ENCODE data around the gene PLA2R1.

PLA2R1 gene

DNA sequence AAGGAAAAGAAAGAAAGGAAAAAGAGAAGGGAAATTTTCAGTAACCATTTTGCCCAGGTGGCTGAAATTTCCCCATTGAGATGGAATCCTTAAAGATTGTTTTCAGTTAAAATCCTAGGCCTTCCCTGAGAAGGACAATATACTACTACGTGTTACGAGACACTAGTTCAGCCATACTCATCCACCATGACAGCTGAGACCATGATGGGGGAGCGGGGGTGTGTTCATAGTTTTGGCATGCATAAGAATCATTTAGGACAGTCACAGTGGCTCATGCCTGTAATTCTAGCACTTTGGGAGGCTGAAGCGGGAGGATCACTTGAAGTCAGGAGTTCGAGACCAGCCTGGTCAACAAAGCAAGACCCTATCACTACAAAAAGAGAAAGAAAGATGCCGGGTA is 28.0 kb downstream of the PLA2R1 start:
- no peak overlapping the region for H3K4me3 Mint-ChIP-seq
- H3K27ac Mint-ChIP-seq: no peak overlapping the region
- intact Hi-C loops (cut with micrococcal nuclease): no loop called here
- no peaks in the 10 kb centered on the region for H3K27me3 Mint-ChIP-seq
- no peaks in the 10 kb centered on the region for H3K4me1 Mint-ChIP-seq (ENCODE audit: low read depth)
- H3K36me3 Mint-ChIP-seq (ENCODE audit: low read depth): no peaks in the 10 kb centered on the region
- H3K9me3 Mint-ChIP-seq: no peaks in the 10 kb centered on the region

DNA sequence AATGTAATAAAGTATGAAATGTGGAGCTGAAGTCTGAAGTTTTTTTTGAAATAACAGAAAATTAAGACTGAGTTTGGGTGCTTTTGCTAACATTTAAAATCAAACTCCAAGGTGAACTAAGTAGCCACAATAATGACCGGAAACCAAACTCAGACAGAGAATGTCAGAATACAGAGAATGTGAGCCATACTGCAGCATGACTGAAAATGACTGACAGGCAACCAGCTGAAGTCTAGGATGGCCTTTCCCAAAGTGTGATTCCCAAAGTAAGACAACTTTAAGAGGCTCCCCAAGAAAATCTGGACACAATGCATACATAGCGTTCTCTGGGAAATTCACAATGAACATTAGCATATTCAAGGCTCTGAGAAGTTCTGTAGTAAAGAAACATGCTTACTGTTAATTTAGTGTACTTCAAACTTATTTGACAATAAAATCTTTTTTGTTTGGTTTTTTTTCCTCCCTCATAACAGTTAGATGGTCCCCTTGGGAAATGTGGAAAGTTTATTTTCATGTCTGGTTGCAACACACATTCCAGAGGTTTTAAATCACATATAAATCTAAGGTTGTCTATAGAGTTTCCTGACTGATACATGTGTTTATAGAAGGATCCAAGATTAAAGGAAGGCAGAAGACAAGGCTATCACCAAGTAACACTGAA is 28.6 kb downstream of the PLA2R1 start:
- no peaks in the 10 kb centered on the region for H3K4me1 Mint-ChIP-seq (ENCODE audit: low read depth)
- H3K9me3 Mint-ChIP-seq: no peaks in the 10 kb centered on the region
- intact Hi-C loops (cut with micrococcal nuclease): no loop called here
- no peaks in the 10 kb centered on the region for H3K36me3 Mint-ChIP-seq (ENCODE audit: low read depth)
- H3K27ac Mint-ChIP-seq: no peak overlapping the region
- no peaks in the 10 kb centered on the region for H3K27me3 Mint-ChIP-seq
- no peak overlapping the region for H3K4me3 Mint-ChIP-seq

DNA sequence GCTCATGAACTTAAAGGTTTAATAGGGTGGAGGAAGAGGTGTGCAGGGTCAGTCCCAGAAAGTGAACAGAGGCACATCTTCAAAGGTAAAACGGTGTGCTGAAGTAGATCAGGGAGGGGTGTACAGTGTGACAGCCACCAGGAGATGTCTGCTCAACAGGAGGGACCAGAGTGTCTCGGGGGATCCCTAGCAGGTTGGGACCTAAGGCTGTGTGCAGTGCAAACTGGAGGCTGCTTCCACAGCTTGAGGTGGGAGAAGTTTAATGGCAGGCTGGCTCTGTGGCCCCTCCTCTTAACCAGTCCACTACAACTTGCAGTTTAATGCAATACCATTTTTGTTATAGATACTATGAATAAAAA is 33.2 kb downstream of the PLA2R1 start:
- H3K9me3 Mint-ChIP-seq: no peaks in the 10 kb centered on the region
- H3K36me3 Mint-ChIP-seq (ENCODE audit: low read depth): no peaks in the 10 kb centered on the region
- no peak overlapping the region for H3K27ac Mint-ChIP-seq
- no peak overlapping the region for H3K4me3 Mint-ChIP-seq
- H3K4me1 Mint-ChIP-seq (ENCODE audit: low read depth): no peaks in the 10 kb centered on the region
- intact Hi-C loops (cut with micrococcal nuclease): no loop called here
- H3K27me3 Mint-ChIP-seq: no peaks in the 10 kb centered on the region

DNA sequence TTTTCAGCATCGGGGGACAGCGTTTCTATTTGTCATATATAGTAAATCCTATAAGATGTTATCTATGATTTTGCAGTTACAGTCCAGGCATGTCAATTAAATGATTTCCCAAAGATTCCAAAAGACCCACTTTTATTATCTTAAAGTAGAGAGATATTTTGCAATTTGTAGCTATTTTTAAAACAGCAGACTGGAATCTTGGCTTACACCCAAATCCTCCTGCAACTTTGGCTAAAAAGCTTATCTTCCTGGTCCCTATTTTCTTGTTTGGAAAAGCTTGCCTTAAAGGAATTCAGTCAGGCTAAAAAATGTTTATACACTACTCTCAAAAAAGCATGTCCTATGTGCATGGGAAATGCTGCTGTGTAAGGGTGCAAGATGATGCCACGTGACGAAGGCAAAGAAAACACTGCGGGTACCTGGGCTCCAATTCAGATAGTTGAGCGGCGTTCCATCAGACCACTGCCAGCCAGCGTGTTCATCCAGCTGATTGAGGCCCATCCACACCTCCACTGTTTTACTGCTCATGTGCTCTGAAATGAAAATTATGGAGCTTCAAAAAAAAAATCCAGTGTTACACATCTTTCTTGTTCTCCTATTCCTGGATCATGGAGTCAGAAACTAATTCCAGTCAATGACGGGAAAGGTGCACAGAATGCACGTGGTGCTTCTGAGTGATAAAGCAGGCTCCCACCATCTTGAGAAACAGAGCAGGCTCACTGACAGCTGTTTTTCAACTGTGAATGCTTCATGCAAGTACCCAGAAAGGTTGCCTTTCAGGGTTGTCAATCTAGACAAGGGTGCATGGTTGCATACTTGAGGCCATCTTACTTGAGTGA is 33.8 kb downstream of the PLA2R1 start:
- Mint-ChIP-seq H3K36me3 (ENCODE audit: low read depth) (no peaks in the 10 kb centered on the region), H3K4me3 (no peak overlapping the region), H3K4me1 (ENCODE audit: low read depth) (no peaks in the 10 kb centered on the region), H3K27ac (no peak overlapping the region), H3K27me3 (no peaks in the 10 kb centered on the region), H3K9me3 (no peaks in the 10 kb centered on the region)
- intact Hi-C loops (cut with micrococcal nuclease): no loop called here

DNA sequence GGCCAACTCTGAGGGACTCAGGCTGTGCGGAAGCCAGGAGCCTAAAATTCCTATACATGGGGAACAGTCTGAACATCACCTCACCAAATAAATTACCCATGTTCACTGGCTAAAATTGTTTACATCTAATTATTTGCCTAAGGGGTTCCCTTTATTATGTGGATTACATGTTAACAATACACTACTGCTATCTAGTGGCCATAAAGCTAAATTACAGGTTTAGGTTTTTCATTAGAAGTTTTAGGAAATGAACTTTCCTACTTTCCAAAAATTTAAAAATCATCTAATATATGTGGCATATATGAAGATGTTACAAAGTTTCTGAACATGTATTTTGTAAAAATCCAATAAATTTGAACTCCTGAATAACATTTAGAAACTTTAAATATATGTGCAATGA is 40.3 kb downstream of the PLA2R1 start:
- intact Hi-C loops (cut with micrococcal nuclease): no loop called here
- H3K27me3 Mint-ChIP-seq: no peaks in the 10 kb centered on the region
- H3K27ac Mint-ChIP-seq: no peak overlapping the region
- no peak overlapping the region for H3K4me3 Mint-ChIP-seq
- no peaks in the 10 kb centered on the region for H3K4me1 Mint-ChIP-seq (ENCODE audit: low read depth)
- H3K9me3 Mint-ChIP-seq: no peaks in the 10 kb centered on the region
- no peaks in the 10 kb centered on the region for H3K36me3 Mint-ChIP-seq (ENCODE audit: low read depth)

DNA sequence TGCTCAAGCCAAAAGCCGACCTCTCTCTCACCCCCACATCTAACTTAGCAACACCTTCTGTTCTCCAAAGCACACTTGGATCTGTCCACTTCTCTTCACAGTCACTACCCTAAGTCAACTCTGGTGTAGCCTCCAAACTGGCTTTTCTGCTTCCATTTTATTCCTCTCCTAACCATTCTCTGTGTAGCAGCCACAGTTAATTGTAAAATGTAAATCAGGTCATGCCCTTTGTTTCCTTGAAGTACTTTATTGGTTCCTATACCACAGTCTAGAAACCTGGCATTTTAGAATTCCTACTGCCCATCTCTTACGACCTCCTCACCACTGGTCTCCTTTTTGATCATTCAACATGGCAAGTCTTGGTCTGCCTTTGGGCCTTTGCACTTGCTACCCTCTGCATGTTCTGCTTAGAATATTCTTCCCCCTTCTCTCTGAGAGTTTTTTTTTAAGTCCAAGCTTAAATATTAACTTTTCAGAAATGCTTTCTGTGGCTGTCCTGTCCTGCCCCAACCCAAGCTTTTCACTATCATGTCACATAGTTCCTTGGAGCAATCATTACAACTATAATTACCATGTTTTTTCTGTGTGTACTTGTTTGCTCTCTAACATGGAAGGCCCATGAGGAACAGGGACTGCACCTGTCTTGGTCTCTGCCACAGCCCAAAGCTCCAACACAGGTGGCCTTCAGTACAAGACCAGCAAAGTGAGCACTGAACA is 42.9 kb downstream of the PLA2R1 start:
- Mint-ChIP-seq H3K27ac (no peak overlapping the region), H3K27me3 (no peaks in the 10 kb centered on the region), H3K4me1 (ENCODE audit: low read depth) (no peaks in the 10 kb centered on the region), H3K36me3 (ENCODE audit: low read depth) (no peaks in the 10 kb centered on the region), H3K9me3 (no peaks in the 10 kb centered on the region), H3K4me3 (no peak overlapping the region)
- intact Hi-C loops (cut with micrococcal nuclease): no loop called here

DNA sequence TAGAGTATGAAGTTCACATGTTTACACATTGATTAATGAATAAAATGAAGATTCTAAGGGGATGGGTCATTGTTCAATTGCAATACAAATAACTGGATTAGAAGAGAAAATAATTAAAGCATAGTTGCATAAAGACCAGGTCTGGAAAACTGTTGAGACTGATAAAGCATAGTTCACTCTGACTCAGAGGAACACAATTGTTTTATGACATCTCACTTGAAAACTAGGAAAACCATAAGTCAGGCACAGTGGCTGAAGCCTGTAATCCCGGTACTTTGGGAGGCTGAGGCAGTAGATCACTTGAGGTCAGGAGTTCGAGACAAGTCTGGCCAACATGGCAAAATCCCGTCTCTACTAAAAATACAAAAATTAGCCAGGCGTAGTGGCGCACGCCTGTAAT is 46.7 kb downstream of the PLA2R1 start:
- H3K4me1 Mint-ChIP-seq (ENCODE audit: low read depth): no peaks in the 10 kb centered on the region
- H3K4me3 Mint-ChIP-seq: no peak overlapping the region
- no peaks in the 10 kb centered on the region for H3K9me3 Mint-ChIP-seq
- no peaks in the 10 kb centered on the region for H3K27me3 Mint-ChIP-seq
- intact Hi-C loops (cut with micrococcal nuclease): no loop called here
- H3K27ac Mint-ChIP-seq: no peak overlapping the region
- H3K36me3 Mint-ChIP-seq (ENCODE audit: low read depth): no peaks in the 10 kb centered on the region

DNA sequence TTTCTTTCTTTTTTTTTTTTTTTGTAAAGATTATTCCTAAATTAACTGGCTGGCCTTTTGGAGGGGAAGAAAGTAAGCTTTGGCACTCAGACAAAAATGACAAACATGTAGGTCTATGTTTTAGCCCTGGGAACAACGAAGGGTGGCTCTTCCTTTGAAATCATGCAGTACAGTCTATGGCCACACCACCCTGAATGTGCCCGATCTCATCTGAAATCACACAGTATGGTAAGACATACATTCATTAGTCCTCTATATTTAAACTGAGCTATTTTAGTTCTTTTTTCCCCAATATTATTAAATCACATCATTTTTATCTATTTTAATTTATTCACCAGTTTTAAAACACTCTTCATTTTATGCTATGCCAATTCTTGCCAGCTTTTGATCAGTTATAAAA is 48.2 kb downstream of the PLA2R1 start:
- Mint-ChIP-seq H3K4me1 (ENCODE audit: low read depth) (no peaks in the 10 kb centered on the region), H3K4me3 (no peak overlapping the region), H3K36me3 (ENCODE audit: low read depth) (no peaks in the 10 kb centered on the region), H3K27me3 (no peaks in the 10 kb centered on the region), H3K9me3 (no peaks in the 10 kb centered on the region), H3K27ac (no peak overlapping the region)
- intact Hi-C loops (cut with micrococcal nuclease): no loop called here

DNA sequence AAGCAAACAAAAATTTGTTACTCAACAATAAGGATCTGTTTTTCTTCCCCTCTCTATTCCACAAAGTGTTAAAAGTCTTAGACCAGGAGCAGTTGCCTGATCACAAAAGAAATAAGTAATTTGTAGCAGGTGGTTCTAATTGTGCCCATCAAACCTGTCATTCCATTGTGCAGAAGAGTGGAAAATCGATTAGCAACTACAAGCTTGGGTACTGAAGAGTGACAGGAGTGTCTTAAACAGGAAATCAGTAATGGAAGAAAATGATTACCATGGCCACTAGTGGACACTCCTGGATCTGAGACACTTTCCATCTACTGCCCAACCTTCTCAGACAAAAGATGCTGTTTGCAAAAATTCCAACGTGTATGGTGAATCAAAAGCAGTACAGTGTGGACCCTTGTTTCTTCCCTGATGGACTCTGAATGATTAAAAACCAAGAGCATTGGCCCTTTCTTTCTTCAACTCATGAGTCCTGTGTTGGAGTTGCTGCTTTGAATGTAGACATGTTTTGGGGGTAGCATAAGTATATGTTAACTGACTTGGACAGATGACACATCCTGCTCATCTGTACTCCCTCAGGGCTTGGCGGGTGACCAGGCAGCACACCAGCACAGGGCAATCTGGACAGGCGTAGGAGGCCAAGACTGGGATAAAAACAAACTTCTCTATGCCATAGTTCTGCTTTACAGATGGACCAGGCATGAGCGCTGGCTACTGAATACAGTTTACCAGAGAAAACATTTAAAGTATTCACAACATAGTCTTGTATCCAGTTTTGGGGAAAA is 51.9 kb downstream of the PLA2R1 start:
- no peak overlapping the region for H3K27ac Mint-ChIP-seq
- intact Hi-C loops (cut with micrococcal nuclease): no loop called here
- H3K4me1 Mint-ChIP-seq (ENCODE audit: low read depth): no peaks in the 10 kb centered on the region
- H3K4me3 Mint-ChIP-seq: no peak overlapping the region
- no peaks in the 10 kb centered on the region for H3K36me3 Mint-ChIP-seq (ENCODE audit: low read depth)
- H3K27me3 Mint-ChIP-seq: no peaks in the 10 kb centered on the region
- H3K9me3 Mint-ChIP-seq: no peaks in the 10 kb centered on the region

DNA sequence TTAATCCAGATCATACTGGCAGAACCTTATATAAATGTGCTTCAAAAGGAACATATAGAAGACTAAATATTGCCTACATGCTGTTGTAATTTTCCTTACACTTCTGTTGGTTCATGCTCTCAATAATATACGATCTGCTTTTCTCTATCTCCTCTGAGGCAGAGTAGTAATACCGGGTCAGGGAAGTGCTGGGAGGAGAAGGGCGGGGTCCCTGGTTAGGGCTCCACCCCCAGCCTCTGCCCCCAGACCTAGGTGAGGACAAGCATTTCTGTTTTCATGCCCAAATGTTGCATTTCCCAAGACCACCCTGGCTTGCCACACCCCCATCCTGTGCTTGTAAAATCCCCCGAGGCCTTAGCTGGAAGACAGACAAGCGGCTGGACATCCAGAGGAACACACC is 55.3 kb downstream of the PLA2R1 start:
- Mint-ChIP-seq H3K9me3 (no peaks in the 10 kb centered on the region), H3K4me3 (no peak overlapping the region), H3K27me3 (no peaks in the 10 kb centered on the region), H3K4me1 (ENCODE audit: low read depth) (no peaks in the 10 kb centered on the region), H3K27ac (no peak overlapping the region), H3K36me3 (ENCODE audit: low read depth) (no peaks in the 10 kb centered on the region)
- intact Hi-C loops (cut with micrococcal nuclease): no loop called here

DNA sequence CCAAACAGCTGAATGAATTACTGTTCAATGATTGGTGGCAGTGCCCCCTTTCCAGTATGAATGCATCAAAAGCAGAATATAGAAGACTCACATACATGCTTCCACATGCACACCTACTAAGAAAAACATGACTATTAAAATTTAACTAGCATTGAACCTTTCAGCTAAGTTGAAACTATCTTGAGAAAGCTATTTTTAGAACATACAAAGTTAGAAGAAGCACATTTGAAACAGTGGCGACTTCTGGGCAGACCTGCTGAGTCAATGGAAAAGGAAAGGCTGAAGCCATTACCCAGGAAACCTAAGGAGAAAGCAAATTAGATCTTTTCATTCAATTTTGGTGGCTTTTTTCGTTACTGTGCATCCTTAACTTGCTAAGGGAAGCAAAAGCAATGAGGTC is 55.9 kb downstream of the PLA2R1 start:
- no peaks in the 10 kb centered on the region for H3K36me3 Mint-ChIP-seq (ENCODE audit: low read depth)
- no peak overlapping the region for H3K4me3 Mint-ChIP-seq
- H3K27ac Mint-ChIP-seq: no peak overlapping the region
- no peaks in the 10 kb centered on the region for H3K4me1 Mint-ChIP-seq (ENCODE audit: low read depth)
- no peaks in the 10 kb centered on the region for H3K9me3 Mint-ChIP-seq
- intact Hi-C loops (cut with micrococcal nuclease): no loop called here
- no peaks in the 10 kb centered on the region for H3K27me3 Mint-ChIP-seq

DNA sequence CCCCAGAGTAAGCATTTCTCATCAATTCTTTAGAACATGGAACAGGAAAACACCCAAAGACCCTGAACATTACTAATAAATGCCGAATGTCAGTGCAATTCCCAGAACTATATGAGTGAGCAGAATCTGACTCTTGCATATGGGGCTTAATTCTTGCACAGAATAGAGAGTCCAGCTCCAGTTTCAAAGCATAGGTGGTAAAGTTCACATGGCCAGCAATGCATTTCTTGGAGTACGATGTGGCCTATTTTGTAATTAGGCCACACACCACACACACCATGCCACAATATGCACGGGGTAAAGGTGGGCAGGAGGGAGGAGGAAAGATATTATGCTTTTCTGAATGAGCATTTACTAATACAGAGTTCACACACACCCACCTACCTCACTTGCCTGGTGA is 56.5 kb downstream of the PLA2R1 start:
- H3K4me3 Mint-ChIP-seq: no peak overlapping the region
- no peaks in the 10 kb centered on the region for H3K4me1 Mint-ChIP-seq (ENCODE audit: low read depth)
- no peaks in the 10 kb centered on the region for H3K27me3 Mint-ChIP-seq
- no peak overlapping the region for H3K27ac Mint-ChIP-seq
- H3K9me3 Mint-ChIP-seq: no peaks in the 10 kb centered on the region
- intact Hi-C loops (cut with micrococcal nuclease): no loop called here
- no peaks in the 10 kb centered on the region for H3K36me3 Mint-ChIP-seq (ENCODE audit: low read depth)

DNA sequence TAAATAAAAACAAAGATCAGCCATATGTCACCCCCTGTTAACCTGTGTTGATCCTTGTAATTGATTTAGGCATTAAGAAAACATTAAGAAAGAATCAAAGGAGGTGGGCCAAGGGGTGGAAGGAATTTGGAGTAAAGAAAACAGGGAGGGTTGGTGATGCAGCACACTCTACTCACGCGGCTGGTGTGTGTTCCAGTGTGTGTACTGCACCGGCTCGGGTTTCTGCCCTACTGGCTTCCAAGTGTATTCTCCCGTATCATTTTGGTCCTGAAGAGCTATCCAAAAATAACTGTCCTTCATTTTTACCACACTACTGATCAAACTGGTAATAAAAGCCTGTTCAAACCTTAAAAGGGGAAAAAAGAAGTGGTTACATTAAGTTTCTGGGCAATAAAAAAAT is 56.9 kb downstream of the PLA2R1 start:
- no peaks in the 10 kb centered on the region for H3K9me3 Mint-ChIP-seq
- no peaks in the 10 kb centered on the region for H3K36me3 Mint-ChIP-seq (ENCODE audit: low read depth)
- H3K27me3 Mint-ChIP-seq: no peaks in the 10 kb centered on the region
- H3K4me1 Mint-ChIP-seq (ENCODE audit: low read depth): no peaks in the 10 kb centered on the region
- intact Hi-C loops (cut with micrococcal nuclease): no loop called here
- no peak overlapping the region for H3K27ac Mint-ChIP-seq
- H3K4me3 Mint-ChIP-seq: no peak overlapping the region

DNA sequence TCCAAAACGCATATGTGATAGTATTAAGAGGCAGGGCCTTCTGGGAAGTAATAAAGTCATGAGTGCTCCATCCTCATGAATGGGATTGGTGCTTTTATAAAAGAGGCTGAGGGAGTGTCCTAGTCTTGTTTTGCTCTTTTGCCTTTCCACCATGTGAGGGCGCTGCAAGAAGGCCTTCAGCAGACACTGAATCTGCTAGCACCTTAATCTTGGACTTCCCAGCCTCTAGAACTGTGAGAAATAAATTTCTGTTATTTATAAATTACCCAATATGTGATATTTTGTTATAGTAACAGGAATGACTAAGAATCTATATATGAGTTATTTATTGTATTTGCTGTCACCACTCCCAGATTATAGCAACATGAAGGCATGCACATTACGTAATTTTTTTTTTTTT is 63.5 kb downstream of the PLA2R1 start:
- Mint-ChIP-seq H3K9me3 (no peaks in the 10 kb centered on the region), H3K4me1 (ENCODE audit: low read depth) (no peaks in the 10 kb centered on the region), H3K27me3 (no peaks in the 10 kb centered on the region), H3K36me3 (ENCODE audit: low read depth) (no peaks in the 10 kb centered on the region), H3K27ac (no peak overlapping the region), H3K4me3 (no peak overlapping the region)
- intact Hi-C loops (cut with micrococcal nuclease): no loop called here
